Measurements from ENCODE around the gene ZDHHC7.
A peak's percentile ranks its signal among the peaks of the same experiment; 100 is the strongest.

Gene ZDHHC7

DNA sequence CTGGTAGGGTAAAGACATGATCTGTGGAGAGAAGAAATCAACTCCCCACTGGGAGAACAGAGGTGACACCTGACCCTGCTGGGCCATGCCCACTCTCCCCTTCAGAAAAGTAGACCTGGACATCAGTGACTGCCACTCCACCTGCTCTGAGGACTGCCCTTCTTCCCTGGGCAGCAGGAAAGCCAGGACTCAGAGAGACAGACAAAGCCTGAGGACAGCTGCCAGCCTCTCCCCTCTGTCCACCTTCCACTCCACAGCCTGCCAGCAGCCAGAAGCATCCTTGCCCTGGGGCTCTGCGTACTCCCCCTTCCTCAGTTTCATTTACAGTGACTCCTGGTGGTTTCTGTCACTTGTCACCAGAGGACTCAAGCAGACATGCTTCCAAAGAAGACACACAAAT, 24.5 kb downstream of the ZDHHC7 start:
- DNase-seq (ENCODE audit: insufficient read length, low spot score) (no peak), FAIRE-seq (no peak)
- TF ChIP-seq POLR2A (IDR thresholded peaks at IDR 0.05; ENCODE audit: low read depth, low read length) = no peak

GRCh38 chr16:84986102-84986501, 25.2 kb downstream of the ZDHHC7 start:
- TF ChIP-seq POLR2A (IDR thresholded peaks at IDR 0.05; ENCODE audit: low read depth, low read length) = no peak
- FAIRE-seq (no peak), DNase-seq (ENCODE audit: insufficient read length, low spot score) (no peak)

- FAIRE-seq (no peak), DNase-seq (ENCODE audit: insufficient read length, low spot score) (no peak)
- TF ChIP-seq POLR2A (IDR thresholded peaks at IDR 0.05; ENCODE audit: low read depth, low read length) = no peak
Measured at GRCh38 chr16:84985079-84986065, 26.0 kb downstream of the ZDHHC7 start.

DNA sequence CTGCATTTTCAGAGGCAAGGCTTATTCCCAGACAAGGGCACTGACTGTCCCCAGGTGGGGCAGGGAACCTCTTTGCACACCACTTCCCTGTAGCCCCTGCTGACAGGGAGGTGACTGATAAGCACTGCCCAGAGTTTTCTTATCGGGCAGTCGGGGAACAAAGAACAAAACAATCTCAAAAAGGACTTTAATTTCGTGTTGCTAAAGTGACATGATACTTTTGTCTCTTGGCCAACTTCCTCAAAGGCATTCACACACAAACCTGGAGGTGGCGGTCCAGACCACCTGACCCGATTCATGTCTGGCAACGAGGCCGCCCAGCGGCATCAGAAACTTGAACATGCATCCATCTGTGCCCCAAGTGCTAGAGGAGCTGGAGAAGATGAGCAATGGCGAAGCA, 28.9 kb downstream of the ZDHHC7 start:
- DNase-seq (ENCODE audit: insufficient read length, low spot score) (no peak), FAIRE-seq (no peak)
- no peak for TF ChIP-seq POLR2A (IDR thresholded peaks at IDR 0.05; ENCODE audit: low read depth, low read length)

GRCh38 chr16:84979516-84979915, 31.8 kb downstream of the ZDHHC7 start:
- no peak for DNase-seq (ENCODE audit: insufficient read length, low spot score)
- no peak for TF ChIP-seq POLR2A (IDR thresholded peaks at IDR 0.05; ENCODE audit: low read depth, low read length)
- FAIRE-seq = no peak

GRCh38 chr16:84976644-84977400, 34.5 kb downstream of the ZDHHC7 start:
- no peak for FAIRE-seq
- no peak for DNase-seq (ENCODE audit: insufficient read length, low spot score)
- TF ChIP-seq POLR2A (IDR thresholded peaks at IDR 0.05; ENCODE audit: low read depth, low read length) = no peak

DNA sequence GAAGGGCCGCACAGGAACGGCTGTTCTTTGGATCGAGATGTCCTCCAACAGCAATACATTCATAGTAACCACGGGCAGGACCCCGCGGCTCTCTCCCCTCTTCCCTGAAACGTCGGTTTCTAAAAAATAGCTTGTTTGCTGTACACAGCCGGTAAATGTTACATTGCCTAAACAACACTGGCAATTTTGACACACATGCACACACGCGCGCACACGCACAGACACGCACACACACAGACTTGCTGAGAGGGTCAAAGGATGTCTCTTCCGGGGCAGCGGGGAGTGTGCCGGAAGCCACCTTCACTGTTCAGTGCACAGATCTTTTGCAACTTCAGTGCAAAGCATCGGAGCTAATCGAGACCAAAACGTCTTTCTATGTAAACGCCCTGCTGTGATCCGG, 35.8 kb downstream of the ZDHHC7 start:
- DNase-seq (ENCODE audit: insufficient read length, low spot score) (no peak), FAIRE-seq (no peak)
- no peak for TF ChIP-seq POLR2A (IDR thresholded peaks at IDR 0.05; ENCODE audit: low read depth, low read length)

- no peak for FAIRE-seq
- DNase-seq (ENCODE audit: insufficient read length, low spot score) = no peak
- TF ChIP-seq POLR2A (IDR thresholded peaks at IDR 0.05; ENCODE audit: low read depth, low read length) = no peak
Measured at GRCh38 chr16:84975066-84975465, 36.3 kb downstream of the ZDHHC7 start.

DNA sequence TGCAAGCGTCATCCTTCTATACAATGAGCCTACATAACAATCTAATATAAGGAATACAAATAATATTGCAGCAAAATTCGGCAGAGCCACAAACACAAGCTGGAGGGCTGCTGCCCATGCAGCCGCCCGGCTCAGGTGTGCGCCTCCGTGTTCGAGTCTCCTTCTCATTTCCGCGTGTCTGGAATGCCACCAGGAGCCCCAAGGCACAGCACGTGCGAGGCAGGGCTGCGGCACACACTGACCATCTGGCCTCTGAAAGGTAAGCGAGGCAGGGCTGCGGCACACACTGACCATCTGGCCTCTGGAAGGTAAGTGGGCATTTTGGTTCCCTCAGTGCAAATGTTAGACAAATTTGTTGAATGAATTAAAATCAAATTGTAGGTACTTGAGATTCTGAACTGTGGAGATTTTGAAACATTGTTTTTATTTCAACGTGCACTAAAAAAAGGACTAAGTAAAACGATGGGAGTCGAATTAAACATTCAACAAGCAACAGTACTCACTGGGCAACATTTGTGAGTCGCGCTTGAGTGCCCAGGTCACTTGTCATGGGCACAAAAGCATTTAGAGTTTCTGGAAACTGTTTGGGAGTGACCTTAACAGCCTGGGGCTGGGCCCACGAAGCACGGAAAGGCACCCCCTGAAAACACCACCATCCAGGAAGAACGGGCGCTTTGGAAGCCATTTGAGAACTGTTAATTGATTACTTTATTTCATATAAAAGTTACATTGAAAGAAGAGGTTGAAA, 37.4 kb downstream of the ZDHHC7 start:
- TF ChIP-seq POLR2A (IDR thresholded peaks at IDR 0.05; ENCODE audit: low read depth, low read length) = no peak
- FAIRE-seq = no peak
- no peak for DNase-seq (ENCODE audit: insufficient read length, low spot score)

DNA sequence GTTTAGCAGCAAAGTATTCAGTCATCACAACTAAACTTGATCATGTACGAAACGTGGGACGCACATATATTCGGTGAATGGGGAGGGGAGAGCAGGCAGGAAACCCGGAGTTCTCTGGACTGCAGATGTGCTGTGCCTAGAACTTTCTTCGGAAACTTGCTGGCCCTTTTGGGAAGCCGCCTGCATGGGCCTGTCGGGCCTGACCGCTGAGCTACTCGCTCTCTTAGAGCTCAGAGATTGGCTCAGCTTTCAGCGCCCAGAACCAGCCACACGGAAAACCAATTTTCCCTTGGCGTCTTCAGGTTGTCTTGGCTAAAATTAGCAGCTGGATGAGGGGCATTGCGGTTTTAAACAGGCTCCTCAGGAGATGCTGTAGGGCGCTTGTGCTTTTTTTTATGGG, 38.1 kb downstream of the ZDHHC7 start:
- FAIRE-seq (no peak), DNase-seq (ENCODE audit: insufficient read length, low spot score) (no peak)
- TF ChIP-seq POLR2A (IDR thresholded peaks at IDR 0.05; ENCODE audit: low read depth, low read length) = no peak

- no peak for FAIRE-seq
- no peak for TF ChIP-seq POLR2A (IDR thresholded peaks at IDR 0.05; ENCODE audit: low read depth, low read length)
- peak; percentile 72 for DNase-seq (ENCODE audit: insufficient read length, low spot score)
Measured at GRCh38 chr16:84970447-84971127, 40.7 kb downstream of the ZDHHC7 start.

DNA sequence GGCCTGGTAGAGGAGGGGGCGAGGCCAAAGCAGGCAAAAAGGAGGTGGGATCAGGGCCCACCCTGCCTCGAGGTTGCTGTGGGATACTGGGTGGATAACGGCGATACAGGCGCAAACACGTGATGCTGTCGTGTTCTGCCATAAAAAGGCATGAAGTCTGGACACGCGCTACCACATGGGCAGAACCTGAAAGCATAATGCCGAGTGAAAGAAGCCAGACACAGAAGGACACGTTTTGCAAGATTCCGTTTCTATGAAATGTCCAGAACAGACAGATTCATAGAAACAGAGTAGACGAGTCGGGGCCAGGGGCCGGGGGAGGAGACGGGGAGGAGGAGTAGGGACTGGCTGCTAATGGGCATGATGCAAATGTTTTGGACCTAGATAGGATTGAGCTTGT, 43.5 kb downstream of the ZDHHC7 start:
- TF ChIP-seq POLR2A (IDR thresholded peaks at IDR 0.05; ENCODE audit: low read depth, low read length) = no peak
- FAIRE-seq (no peak), DNase-seq (ENCODE audit: insufficient read length, low spot score) (no peak)

All from H54 (cell line).